ENCODE measurements around the gene DLEU7.

Gene DLEU7

GRCh38 chr13:50793026-50793425 lies 50.5 kb downstream of the DLEU7 start:
- DNase-seq (ENCODE audit: low read depth): no peak

GRCh38 chr13:50788551-50789210 lies 54.8 kb downstream of the DLEU7 start:
- DNase-seq (ENCODE audit: low read depth): no peak

- DNase-seq (ENCODE audit: low read depth): no peak
These were observed 55.9 kb downstream of the DLEU7 start for GRCh38 chr13:50787316-50788195.

GRCh38 chr13:50783717-50784290 lies 59.7 kb downstream of the DLEU7 start:
- DNase-seq (ENCODE audit: low read depth): no peak

- no peak for DNase-seq (ENCODE audit: low read depth)
These were observed 60.4 kb downstream of the DLEU7 start for GRCh38 chr13:50783066-50783465.

- DNase-seq (ENCODE audit: low read depth): no peak
These were observed 63.1 kb downstream of the DLEU7 start for GRCh38 chr13:50780201-50781015.

GRCh38 chr13:50779443-50780200 lies 63.9 kb downstream of the DLEU7 start:
- DNase-seq (ENCODE audit: low read depth): no peak
